Common myeloid progenitor, CD34-positive (primary cell): Measurements from ENCODE around the gene ZNF827.

Experiments used
- CTCF ChIA-PET: fragments of 350-600 bp; sonication (Branson Sonifier 250); formaldehyde crosslinking; loops from one replicate; lab custom pipeline; 2021; ENCODE audit warnings: antibody characterized with exemption; lab: Charles Lee
- POLR2A ChIA-PET: fragments of 350-600 bp; sonication (Branson Sonifier 250); formaldehyde crosslinking; loops from one replicate; lab custom pipeline; 2021; ENCODE audit warnings: antibody characterized with exemption; lab: Charles Lee
- DNase-seq, 3 donors: peaks; one replicate each; pipeline versions ENCODE4 v3.0.0 to v3.0.0-alpha.2; 2013
- H3K27ac ChIP-seq, 2 experiments: 1 replicate in 1 of 2; 2 replicates in 1 of 2; pipeline ENCODE4 v1.7.0; 2013; ENCODE audit warnings: inconsistent platforms in 2 of 2, low read length in 2 of 2, mild to moderate bottlenecking in 2 of 2, low read depth in 1 of 2, moderate library complexity in 1 of 2; ENCODE audit not compliant: severe bottlenecking in 2 of 2, insufficient read depth in 1 of 2, poor library complexity in 1 of 2
- H3K27me3 ChIP-seq, 5 experiments: replicated peaks in 2 of 5; 1 replicate in 3 of 5; 2 replicates in 2 of 5; pipeline versions ENCODE4 v1.6.1 to v1.7.0; 2013; ENCODE audit warnings: low read length in 4 of 5, mild to moderate bottlenecking in 2 of 5, moderate library complexity in 2 of 5, inconsistent platforms in 1 of 5; ENCODE audit not compliant: insufficient read depth in 5 of 5, control insufficient read depth in 4 of 5
- H3K36me3 ChIP-seq, 4 experiments: 1 replicate in 2 of 4; 2 replicates in 2 of 4; pipeline versions ENCODE4 v1.6.1 to v1.7.0; 2013; ENCODE audit warnings: low read length in 3 of 4, control low read depth in 1 of 4, mild to moderate bottlenecking in 1 of 4; ENCODE audit not compliant: control insufficient read depth in 4 of 4, insufficient read depth in 4 of 4
- H3K4me1 ChIP-seq, 4 experiments: 1 replicate in 3 of 4; 2 replicates in 1 of 4; pipeline versions ENCODE4 v1.6.1 to v1.7.1; 2013; ENCODE audit warnings: low read length in 3 of 4, mild to moderate bottlenecking in 3 of 4, control low read depth in 1 of 4, inconsistent platforms in 1 of 4, moderate library complexity in 1 of 4; ENCODE audit not compliant: control insufficient read depth in 4 of 4, insufficient read depth in 4 of 4; ENCODE audit errors: control extremely low read depth in 1 of 4
- H3K4me3 ChIP-seq, 7 experiments: 1 replicate in 4 of 7; 2 replicates in 3 of 7; pipeline versions ENCODE4 v1.5.1 to v1.7.0; 2013; ENCODE audit warnings: mild to moderate bottlenecking in 7 of 7, low read length in 6 of 7, moderate library complexity in 6 of 7, inconsistent platforms in 2 of 7, low read depth in 2 of 7, control low read depth in 1 of 7; ENCODE audit not compliant: insufficient read depth in 4 of 7, control insufficient read depth in 1 of 7; ENCODE audit errors: extremely low read depth in 1 of 7
- H3K9me3 ChIP-seq, 5 experiments: 1 replicate in 4 of 5; 2 replicates in 1 of 5; pipeline versions ENCODE4 v1.6.1 to v1.7.1; 2013; ENCODE audit warnings: low read length in 4 of 5, mild to moderate bottlenecking in 2 of 5, inconsistent platforms in 1 of 5, low read depth in 1 of 5, moderate library complexity in 1 of 5; ENCODE audit not compliant: control insufficient read depth in 4 of 5, insufficient read depth in 2 of 5; ENCODE audit errors: control extremely low read depth in 1 of 5
- WGBS: methylation state at CpG from one replicate; pipeline ENCODE4 v1.1.5; 2013; ENCODE audit not compliant: insufficient coverage; 5-methylcytosine and 5-hydroxymethylcytosine counted together

ZNF827 gene

DNA sequence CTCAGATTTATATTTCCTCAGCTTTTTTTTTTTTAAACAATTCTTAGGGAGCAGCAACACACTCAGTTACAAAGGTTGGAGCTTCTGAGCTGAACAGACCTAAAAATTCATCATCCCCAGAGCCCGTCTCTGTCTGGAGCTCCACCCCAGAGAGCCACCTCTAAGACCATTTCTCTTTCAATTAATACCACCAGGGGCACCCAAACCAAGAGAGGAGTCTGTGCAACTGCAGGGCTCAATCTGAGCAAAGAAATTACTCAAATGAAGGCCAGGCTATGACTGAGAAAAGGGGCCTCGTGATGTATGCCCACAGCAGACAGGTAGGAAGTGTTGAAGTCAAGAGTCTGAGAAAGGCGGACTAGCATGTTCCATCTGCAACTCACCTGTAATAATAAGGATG lies 163.2 kb downstream of the ZNF827 start:
- WGBS: 100% methylated on average over 2 of the region's 3 CpGs
- Histone ChIP-seq H3K4me1 (peaks cover 0 to 6% (median 2%) of the 10 kb centered on the region in 4 experiments), H3K27ac (no peak overlapping the region), H3K36me3 (peaks cover 14 to 40% (median 37%) of the 10 kb centered on the region in 4 experiments), H3K9me3 (no peaks in the 10 kb centered on the region), H3K4me3 (no peak overlapping the region), H3K27me3 (no peaks in the 10 kb centered on the region)
- DNase-seq: no peak
- ChIA-PET CTCF (interaction anchor here (0.7 kb wide), 1 partner anchor 143 kb away, joined by 3 read pairs; no protein-coding TSS in a partner anchor), POLR2A (no interaction called here)

DNA sequence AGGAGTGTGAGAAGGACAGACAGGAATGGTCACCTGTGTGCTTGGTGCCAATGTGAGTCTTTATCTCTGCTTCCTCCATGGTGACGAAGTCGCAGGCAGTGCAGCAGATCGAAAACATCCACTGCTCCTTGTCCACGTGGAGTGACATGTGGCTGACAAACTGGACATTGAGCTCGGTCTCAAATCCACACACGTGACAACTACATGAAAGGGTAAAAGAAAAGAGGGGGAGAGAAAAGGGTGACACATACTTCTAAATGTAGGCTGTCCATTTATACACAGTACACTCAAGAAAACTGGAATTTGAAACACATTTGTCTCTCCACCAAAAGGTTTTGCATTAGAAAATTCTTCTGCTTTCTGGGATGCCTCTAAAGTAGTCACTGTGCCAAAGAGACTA lies 164.2 kb downstream of the ZNF827 start:
- WGBS: no CpG with 5 or more reads among the region's 6 CpGs
- DNase-seq: no peak
- Histone ChIP-seq H3K4me1 (peaks cover 0 to 6% (median 2%) of the 10 kb centered on the region in 4 experiments), H3K9me3 (no peaks in the 10 kb centered on the region), H3K27ac (no peak overlapping the region), H3K27me3 (no peaks in the 10 kb centered on the region), H3K36me3 (peaks cover 14 to 40% (median 37%) of the 10 kb centered on the region in 4 experiments), H3K4me3 (no peak overlapping the region)
- POLR2A ChIA-PET: no interaction called here
- CTCF ChIA-PET: no interaction called here

DNA sequence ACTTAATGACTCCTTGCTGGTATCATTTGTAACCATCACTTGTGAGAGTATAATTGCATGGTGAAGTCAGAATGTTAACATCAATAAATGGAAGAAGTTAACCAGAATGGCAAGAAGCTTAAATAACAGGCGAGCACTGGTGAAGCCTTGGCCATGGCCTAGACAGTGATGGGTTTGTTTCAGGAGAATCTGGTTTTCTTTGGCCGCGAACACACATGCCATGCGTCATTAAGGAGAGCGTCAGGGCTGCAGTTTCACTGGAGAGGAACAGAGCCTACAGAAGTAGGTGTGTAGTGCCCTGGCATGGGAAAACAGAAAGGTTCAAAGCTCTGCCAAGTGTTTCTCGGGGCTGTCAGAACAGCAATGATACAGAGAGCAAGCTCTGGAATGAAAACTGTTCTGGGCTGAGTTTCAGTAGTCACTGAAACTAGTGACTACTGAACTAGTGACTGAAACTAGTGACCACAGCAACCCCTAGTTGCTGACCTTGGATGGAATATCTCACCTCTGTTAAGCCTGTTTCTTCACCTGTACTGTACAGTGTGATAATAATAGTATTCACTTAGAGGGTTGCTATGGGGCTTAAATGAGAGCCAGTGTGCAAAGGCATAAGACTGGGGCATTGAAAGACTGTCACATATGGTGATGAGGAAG lies 164.9 kb downstream of the ZNF827 start:
- Histone ChIP-seq H3K9me3 (no peaks in the 10 kb centered on the region), H3K36me3 (peaks cover 16 to 40% (median 36%) of the 10 kb centered on the region in 4 experiments)
- POLR2A ChIA-PET: no interaction called here

DNA sequence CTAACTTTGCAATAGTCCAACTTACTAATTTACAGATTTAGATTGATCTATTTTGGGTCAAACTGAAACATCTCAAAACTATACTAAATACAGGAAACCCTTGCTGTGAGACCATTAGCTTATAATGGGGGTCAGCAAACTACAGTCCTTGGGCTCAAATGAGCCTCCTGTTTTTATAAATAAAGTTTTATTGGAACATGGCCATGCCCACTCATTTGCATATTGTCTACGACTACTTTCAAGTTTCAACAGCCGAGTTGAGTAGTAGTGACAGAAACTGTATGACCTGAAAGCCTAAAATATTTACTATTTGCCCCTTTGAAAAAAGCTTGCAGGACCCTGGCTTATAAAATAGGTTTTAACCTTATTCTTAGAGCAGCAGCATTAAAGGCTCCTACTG lies 166.3 kb downstream of the ZNF827 start:
- no peak for DNase-seq
- 100% methylated on average over 2 of the region's 2 CpGs for WGBS
- H3K27ac ChIP-seq: no peak overlapping the region
- no peaks in the 10 kb centered on the region for H3K27me3 ChIP-seq
- H3K9me3 ChIP-seq: peaks cover 0 to 3% (median 0%) of the 10 kb centered on the region in 5 experiments
- H3K4me3 ChIP-seq: no peak overlapping the region
- CTCF ChIA-PET: no interaction called here
- H3K36me3 ChIP-seq: peaks cover 16 to 47% (median 36%) of the 10 kb centered on the region in 4 experiments
- peaks cover 0 to 3% (median 0%) of the 10 kb centered on the region in 4 experiments for H3K4me1 ChIP-seq
- POLR2A ChIA-PET: no interaction called here

More for the DNA sequence above, 164.9 kb downstream of the ZNF827 start:
- DNase-seq: no peak
- CTCF ChIA-PET: interaction anchor here (0.9 to 1.0 kb wide), 2 partner anchors 9 to 24 kb away, joined by 3 to 4 read pairs; no protein-coding TSS in a partner anchor
- H3K4me1 ChIP-seq: peaks cover 0 to 3% (median 0%) of the 10 kb centered on the region in 4 experiments
- no peak overlapping the region for H3K27ac ChIP-seq
- no peaks in the 10 kb centered on the region for H3K27me3 ChIP-seq
- 100% methylated on average over 6 of the region's 6 CpGs for WGBS
- H3K4me3 ChIP-seq: no peak overlapping the region

DNA sequence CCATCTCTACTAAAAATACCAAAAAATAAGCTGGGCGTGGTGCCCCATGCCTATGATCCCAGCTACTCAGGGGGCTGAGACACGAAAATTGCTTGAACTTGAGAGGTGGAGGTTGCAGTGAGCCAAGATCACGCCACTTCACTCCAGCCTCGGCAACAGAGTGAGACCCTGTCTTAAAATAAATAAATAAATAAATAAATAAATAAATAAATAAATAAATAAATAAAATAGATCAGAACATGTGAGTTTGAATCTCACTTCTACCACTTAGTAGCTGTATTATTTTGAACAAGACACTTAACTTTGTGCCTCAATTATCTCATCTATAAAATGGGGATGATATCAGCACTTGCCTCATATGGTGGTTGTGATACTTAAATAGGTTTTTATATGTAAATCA lies 168.5 kb downstream of the ZNF827 start:
- Histone ChIP-seq H3K27me3 (no peaks in the 10 kb centered on the region), H3K27ac (no peak overlapping the region), H3K9me3 (peaks cover 0 to 8% (median 0%) of the 10 kb centered on the region in 5 experiments), H3K4me3 (no peak overlapping the region), H3K36me3 (peaks cover 17 to 60% (median 44%) of the 10 kb centered on the region in 4 experiments), H3K4me1 (peaks cover 0 to 3% (median 0%) of the 10 kb centered on the region in 4 experiments)
- no CpG with 5 or more reads among the region's 4 CpGs for WGBS
- POLR2A ChIA-PET: no interaction called here
- no peak for DNase-seq
- CTCF ChIA-PET: no interaction called here

DNA sequence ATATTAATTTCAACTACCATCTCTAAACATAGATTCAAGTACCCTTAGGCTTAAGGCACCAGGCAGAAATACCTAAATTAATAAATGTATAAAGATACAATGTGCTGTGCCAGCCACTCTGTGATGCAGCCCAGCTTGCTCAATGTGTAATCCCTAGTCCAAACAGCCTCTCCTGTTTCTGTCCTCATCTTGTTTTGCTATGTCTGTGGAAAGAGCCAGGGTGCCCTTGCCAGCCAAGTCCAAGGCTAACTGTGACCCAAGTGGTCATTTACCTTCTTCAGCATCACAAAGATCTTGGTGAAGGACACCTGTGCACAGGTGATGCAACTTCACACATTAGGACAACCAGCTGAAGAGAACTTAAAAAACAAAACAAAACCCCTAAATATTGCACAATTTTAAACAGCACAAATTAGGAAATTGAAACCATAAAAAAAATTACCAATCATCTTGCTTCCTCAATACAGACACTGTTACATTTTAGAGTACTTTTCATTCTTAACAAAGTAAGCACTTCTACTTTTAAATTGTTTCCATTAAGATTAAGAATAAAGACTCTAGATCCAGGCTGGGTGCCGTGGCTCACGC lies 169.1 kb downstream of the ZNF827 start:
- Histone ChIP-seq H3K9me3 (peaks cover 0 to 8% (median 0%) of the 10 kb centered on the region in 5 experiments), H3K4me1 (peaks cover 0 to 3% (median 0%) of the 10 kb centered on the region in 4 experiments), H3K36me3 (peaks cover 16 to 62% (median 44%) of the 10 kb centered on the region in 4 experiments), H3K4me3 (no peak overlapping the region), H3K27me3 (no peaks in the 10 kb centered on the region), H3K27ac (no peak overlapping the region)
- peak in 1 of 3 donors; percentile 10 for DNase-seq
- WGBS: no CpG with 5 or more reads among the region's 2 CpGs
- POLR2A ChIA-PET: no interaction called here
- CTCF ChIA-PET: interaction anchor here (0.6 kb wide), 1 partner anchor 325 kb away, joined by 4 read pairs; no protein-coding TSS in a partner anchor

DNA sequence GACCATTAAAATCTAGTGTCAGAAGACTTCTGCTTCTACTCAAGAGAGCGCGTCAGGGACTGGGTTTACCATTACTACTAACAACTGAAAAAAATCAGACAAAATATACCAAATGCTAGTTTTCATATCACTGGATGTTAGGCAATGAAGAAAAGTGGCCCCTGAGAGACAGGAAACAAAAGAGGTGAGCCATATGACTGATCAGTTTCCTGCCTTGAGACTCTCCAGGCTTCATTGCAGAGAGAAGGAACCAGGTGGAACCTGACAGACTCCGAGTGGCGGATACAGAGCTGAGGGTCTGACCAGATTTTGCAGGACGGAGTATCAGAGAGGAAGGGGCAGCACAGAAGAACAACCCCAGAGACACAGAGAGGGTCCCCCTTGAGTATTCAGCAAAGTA lies 172.3 kb downstream of the ZNF827 start:
- ChIA-PET POLR2A (no interaction called here), CTCF (no interaction called here)
- Histone ChIP-seq H3K4me1 (peaks cover 0 to 3% (median 0%) of the 10 kb centered on the region in 4 experiments), H3K27me3 (no peaks in the 10 kb centered on the region), H3K9me3 (peaks cover 0 to 8% (median 0%) of the 10 kb centered on the region in 5 experiments), H3K27ac (no peak overlapping the region), H3K36me3 (peaks cover 14 to 65% (median 41%) of the 10 kb centered on the region in 4 experiments), H3K4me3 (no peak overlapping the region)
- DNase-seq: no peak
- WGBS: 96% methylated on average over 4 of the region's 5 CpGs
